ENCODE data around the gene MOGAT1.
"Not testable (repeated sequence)": the region's sequence is repeated elsewhere in the genome, so short reads cannot be mapped to it uniquely, and the experiment has no call there.

The MOGAT1 gene

DNA sequence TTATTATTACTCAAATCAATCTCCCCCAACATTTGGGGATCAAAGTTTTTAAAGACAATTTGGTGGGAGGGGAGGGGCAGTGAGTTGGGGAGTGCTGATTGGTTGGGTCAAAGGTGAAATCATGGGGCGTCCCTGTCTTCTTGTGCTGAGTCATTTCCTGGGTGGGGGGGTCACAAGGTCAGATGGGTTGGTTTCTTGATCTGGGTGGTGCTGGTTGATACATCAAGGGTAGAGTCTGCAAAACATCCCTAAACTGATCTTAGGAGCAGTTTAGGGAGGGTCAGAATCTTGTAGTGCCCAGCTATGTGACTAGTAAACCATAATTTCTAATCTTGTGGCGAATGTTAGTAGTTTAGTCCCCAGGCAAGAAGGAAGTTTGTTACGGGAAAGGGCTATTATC lies 67.4 kb downstream of the MOGAT1 start:
- no peak for DNase-seq (ENCODE audit: low read depth in 2 of 3, low spot score in 1 of 3)

DNA sequence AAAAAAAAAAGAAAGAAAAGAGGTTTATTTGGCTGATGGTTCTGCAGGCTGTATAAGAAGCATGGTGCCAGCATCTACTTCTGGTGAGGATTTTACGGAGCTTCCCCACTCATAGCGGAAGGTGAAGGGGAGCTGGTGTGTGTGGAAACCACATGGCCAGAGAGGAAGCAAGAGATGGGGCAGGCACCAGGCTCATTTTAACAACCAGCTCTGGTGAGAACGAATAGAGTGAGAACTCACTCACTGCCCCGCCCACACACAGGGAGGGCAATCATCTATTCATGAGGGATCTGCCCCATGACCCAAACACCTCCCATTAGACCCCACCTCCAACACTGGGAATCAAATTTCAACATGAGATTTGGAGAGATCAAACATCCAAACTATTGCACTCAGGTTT lies 68.5 kb downstream of the MOGAT1 start:
- no peak for DNase-seq (ENCODE audit: low read depth in 2 of 3, low spot score in 1 of 3)

DNA sequence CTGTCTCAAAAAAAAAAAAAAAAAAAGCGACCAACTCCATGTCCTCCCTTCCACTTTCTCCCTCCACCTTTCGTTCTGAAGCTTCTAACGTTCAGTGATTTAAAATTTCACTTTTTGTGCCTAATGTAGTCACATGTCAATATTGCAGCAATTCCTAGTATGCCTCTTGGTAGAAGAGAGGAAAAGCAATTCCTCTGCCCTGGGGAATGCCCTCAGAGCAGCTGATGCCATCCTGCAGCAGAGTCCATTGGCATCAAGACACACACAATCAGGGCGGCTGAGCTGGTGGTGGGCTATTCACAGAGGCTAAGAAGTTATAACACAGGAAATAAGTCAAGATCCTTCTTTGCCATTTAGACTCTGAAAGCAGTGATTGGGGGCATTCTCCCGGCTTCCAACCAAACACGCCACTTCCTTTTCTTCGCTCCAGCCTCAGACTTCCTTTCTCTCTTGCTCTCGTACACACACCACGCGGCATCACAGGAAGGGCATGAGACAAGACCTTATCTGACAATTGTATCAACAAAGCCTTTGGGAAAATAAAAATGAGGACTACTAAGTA lies 71.9 kb downstream of the MOGAT1 start:
- no peak for DNase-seq (ENCODE audit: low read depth in 2 of 3, low spot score in 1 of 3)

DNA sequence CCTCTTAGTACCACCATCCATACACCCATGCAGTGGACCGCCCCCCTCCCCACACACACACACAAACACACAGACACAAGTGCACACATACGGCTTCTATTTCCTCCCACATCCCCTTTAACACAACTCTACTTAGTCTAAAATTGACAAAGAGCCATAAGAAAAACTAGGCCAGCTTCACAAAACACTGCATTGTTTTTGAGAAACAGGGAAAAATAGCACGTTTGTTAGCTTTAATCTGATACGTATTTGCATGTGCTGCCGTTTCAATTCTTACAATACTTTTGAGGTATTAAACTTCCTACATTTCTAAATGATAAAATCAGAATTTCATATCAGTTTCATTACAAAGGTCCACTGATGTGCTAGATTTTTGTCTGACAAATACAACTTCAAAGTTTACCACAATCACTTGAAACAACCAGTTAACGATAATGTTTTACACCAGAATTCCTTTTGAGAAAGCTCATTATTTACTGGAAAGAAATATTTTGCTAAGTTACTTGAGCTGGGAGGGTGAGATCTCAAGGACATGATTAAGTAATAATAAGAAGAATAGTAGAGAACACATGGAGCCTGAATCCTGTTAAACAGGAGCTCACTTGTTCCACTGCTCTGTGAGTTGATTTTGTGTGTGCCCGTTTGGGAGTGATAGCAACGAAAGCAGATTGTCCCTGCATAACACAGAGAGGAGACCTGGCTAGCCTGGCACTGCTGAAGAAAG lies 74.5 kb downstream of the MOGAT1 start:
- DNase-seq (ENCODE audit: low read depth in 2 of 3, low spot score in 1 of 3), result no peak

DNA sequence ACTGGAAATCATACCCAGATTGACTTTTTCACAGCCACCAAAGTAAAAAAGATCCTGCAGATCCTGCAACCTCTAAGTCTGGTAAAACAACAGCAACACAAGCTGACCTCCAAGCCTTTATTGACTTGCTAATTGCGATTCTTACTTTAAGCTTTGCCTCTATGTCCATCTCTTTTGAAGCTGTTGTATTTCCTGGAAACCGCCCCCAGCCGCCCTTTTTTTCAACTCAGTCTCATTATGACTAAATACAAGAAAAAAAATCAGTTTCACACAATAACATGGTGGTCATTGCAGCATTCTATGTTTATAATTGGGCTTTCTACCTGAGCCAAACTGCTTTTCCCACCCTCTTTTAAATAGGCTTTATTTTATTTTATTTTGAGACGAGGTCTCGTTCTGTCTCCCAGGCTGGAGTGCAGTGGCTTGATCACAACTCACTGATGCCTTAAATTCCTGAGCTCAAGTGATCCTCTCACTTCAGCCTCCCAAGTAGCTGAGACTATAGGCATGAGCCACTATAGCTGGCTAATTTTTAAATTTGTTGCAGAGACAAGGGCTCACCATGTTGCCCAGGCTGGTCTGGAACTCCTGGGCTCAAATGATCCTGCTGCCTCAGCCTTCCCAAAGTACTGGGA lies 76.2 kb downstream of the MOGAT1 start:
- peak in 1 of 3 donors; percentile 5 for DNase-seq (ENCODE audit: low read depth in 2 of 3, low spot score in 1 of 3)

DNA sequence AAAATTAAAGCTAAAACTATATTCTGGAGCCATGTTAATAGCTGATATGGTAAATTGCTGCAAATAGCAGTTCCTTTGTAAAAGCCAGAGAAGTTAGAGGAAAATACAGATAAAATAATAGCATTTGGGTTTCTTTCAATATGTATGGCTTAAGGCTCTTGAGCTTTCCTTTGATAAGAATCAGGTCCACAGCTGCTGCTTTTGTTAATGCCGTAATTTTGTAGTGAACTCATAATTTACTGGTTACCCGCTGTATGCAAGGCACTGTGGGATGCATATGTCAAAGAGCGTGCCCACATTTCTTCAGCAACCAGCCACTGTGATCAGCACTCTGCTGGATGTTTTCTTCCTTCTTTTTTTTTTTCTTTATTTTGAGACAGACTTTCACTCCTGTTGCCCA lies 79.1 kb downstream of the MOGAT1 start:
- no peak for DNase-seq (ENCODE audit: low read depth in 2 of 3, low spot score in 1 of 3)

DNA sequence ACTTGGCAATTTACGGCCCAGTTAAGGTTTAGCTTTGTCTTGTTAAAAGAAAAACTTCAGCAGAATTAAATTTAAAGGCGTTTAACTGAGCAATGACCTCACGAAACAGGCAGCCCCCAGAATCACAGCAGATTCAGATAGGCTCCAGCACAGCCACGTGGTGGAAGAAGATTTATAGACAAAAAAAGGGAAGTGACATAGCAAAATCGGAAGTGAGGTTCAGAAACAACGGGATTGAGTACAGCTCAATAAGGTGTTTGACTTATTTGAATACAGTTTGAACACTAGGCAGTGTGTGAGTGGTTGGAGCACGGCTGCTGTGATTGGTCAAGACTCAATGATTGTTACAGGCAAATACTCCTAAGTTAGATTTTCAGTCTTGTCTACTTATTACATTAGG lies 79.8 kb downstream of the MOGAT1 start:
- DNase-seq (ENCODE audit: low read depth in 2 of 3, low spot score in 1 of 3), result no peak

DNA sequence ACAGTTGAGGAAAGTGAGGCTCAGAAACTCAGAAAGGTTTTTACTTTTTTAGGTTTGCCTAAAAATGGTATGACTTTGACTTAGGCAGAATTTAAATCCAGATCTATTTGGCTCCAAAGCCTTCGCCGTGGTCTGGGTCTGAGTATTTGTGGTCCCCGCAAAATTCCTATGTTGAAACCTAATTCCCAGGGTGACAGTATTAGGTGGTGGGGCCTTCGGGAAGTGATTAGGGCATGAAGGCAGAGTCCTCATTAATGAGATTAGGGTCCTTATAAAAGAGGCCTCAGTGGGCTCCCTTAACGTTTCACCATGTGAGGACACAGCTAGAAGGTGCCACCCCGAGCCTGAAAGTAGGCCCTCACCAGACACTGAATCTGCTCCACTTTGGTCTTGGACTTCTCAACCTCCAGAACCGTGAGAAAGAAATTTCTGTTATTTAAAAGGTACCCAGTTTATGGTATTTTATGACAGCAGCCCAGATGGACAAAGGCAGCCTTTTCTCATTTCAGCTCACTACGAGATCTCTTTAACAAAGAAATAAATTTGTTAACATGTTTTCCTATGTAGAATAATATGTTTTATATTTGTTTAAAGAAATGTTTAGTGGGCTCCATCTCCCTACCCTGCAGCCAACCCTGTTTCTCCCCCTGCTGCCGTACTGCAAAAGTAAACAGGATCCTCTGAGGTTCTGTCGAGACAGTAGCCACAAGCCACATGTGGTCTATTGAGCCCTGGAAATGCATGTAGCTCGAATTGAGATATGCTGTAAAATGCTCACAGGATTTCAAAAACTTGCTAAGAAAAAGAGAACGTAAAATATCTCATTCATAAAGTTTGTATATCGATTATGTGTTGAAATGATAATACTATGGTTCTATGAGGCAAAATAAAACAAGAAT lies 80.6 kb downstream of the MOGAT1 start:
- no peak for DNase-seq (ENCODE audit: low read depth in 2 of 3, low spot score in 1 of 3)

DNA sequence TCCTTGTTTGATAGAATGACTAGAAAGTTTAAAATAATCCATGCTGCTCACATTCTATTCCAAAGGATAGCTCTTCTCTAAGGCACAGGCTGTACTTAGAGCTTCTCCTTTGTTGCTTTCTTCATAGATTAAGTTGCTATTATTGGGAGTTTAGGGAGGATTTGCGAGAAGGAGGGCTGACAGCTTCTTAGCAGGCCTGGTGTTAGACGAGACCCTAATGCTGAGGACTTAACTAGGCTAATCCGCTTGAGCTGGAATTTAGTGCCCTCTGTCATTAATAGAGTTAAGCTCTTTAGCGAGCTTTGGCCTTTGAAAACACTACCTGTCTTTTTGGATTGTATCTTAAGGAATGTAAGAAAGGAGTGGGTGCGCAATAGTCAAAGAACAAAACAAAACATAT lies 81.3 kb downstream of the MOGAT1 start:
- DNase-seq (ENCODE audit: low read depth in 2 of 3, low spot score in 1 of 3), result no peak

DNA sequence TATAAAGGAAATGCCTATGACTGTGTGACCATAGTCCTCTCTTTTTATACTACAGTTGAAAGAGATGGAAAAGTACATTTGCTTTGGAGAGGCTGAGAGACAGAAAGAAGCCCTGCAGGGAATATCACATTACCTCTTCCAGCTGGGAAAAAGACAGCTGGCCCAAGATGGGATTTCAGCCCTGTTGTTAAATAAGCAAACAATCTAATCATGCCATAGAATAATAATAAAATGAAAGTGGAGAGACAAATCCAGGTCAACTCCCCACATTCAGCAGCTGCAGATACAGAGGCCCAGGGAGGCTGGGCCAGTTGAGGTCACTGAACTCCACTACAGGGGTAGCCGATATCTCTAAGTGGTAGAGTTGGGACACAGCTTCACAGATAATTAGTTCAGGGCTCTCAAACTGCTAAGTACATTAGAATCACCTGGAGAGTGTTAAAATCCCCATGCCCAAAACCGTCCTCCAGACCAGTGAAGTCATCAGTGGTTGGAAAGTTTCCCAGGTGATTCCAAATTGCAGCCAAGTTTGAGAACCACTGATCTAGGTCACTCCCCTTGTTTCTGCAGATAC lies 81.9 kb downstream of the MOGAT1 start:
- no peak for DNase-seq (ENCODE audit: low read depth in 2 of 3, low spot score in 1 of 3)

DNA sequence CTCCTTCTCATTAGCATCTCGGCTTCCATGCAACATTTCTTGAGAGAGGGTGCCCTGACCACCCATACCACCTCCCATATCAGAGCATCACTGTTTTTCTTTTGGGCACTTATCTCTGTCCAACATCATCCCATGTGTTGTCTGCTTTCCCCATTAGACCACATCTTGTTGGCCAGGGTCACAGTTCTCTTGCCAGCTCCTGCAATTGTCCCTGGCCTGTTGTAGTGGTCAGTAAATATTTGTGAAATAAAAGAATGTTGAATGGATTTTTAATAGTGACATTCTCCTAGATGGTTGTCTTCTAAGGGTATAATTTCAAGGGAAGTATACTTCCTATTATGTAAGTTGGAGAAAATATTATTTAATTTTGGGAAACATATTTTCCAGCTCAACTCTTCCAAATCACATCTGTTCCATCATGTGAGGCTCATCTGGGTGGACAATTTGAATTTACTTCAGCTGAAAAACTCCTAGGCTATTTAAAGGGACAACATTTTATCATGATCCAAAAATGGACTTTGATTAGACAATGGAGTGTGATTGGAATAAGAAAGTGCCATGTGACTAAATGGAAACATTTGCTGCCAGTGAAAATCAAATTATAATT lies 83.0 kb downstream of the MOGAT1 start:
- DNase-seq (ENCODE audit: low read depth in 2 of 3, low spot score in 1 of 3), result no peak

DNA sequence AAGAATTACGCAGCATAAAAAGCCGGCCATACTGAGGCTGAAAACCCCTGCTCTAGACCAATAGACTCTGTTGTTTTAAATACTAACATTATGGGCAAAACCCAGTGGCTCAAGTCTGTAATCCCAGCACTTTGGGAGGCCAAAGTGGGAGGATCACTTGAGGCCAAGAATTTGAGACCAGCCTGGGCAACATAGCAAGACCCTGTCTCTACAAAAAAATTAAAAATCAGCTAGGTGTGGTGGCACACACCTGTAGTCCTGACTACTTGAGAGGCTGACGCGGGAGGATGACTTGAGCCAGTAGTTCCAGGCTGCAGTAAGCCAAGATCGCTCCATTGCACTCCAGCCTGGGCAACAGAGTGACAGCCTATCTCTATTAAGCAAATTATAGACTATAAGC lies 84.1 kb downstream of the MOGAT1 start:
- not testable (repeated sequence) for DNase-seq (ENCODE audit: low read depth in 2 of 3, low spot score in 1 of 3)

DNA sequence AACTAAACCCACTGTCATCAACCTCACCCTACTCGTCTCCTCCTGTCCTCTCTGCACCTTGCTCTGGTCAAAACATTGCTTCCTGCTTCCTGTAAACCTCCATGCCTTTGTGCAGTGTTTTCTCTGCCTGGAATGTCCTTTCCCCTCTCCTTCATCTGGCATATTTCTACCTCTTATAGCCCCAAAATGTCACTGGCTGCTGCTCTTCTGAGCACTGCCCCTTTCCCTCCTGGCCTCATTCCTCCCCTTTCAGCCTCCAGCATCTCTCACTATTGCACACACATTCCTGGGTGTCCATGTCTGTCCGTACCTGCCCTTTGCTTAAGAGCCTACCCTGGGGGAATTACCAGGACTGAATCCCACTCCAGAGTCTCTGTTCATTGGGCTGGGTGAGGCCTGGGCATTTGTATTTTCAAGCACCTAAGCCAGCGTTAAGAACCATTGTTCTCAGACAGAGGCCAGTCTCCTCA lies 84.9 kb downstream of the MOGAT1 start:
- DNase-seq (ENCODE audit: low read depth in 2 of 3, low spot score in 1 of 3), result no peak

DNA sequence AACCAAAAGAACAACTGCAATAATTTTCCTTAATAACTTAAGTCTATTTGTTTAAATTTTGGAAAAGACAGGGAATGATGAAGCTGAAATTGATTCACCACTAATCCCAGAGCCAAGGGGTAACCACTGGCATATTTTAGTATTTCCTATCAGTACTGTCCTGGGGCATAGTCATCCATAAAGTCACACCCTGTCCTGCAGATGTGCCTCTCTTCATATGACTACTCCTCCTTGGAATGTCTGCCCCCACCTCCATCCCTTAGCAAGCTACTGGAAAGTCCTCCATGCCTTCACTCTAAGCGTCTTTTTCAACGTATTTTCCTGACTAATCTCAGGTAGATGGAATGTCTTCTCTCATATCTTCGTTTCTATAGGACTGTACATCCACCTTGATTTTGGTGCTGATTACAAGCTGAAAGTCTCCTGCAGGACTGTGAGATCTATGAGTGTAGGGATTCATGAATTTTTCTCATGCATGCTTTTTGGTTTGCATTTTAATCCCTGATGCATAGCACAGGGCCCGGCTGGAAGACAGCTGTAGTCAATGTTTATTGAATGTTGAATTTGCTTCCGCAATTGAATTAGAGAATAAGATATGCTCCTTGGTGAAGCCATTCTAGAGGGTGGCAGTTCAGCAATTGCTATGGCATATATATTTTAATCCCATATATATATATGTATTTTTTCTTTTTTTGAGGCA lies 85.6 kb downstream of the MOGAT1 start:
- DNase-seq (ENCODE audit: low read depth in 2 of 3, low spot score in 1 of 3), result no peak
